ENCODE results near the gene S100A12. TPM values are rescaled to one million over a fixed set of nuclear protein-coding genes. Genes with fewer than 3 reads are reported as not detected.

The S100A12 gene
- total RNA-seq, 1 donor from 2014 or later, result not detected

DNA sequence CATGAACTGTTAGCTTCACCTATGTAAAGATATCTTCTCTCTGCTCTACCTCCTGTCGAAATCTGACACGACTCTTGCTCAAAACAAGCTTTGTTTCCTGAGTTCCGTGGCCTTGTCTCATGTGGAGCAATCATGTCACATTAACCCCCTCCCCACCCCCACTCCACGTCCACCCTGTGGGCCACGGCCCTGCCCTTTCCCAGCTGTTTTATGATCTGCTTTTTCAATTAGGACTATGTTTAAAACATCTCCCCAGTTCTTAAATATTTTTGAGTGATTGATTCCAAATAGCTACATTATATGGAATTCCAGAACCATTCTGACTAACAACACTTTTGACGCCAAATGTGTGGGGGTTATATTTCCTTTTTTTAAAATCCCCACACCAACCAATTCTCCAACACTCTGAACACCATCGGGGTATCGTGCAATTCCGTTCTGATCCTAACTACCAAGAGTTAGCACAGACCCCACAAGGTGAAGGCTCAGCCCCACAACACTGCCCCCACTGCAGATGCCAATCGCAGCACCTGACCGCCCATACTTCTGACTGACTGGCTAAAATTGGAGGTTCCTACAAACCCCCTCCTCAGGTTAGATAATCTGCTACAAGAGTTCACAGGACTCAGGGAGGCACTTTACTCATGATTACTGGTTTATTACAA, 28.1 kb upstream of the S100A12 start:
- Mint-ChIP-seq H3K36me3 (ENCODE audit: low read depth) (no peaks in the 10 kb centered on the region), H3K4me3 (no peak overlapping the region), H3K27ac (no peak overlapping the region), H3K9me3 (peaks cover 3% of the 10 kb centered on the region), H3K27me3 (ENCODE audit: insufficient read depth) (peaks cover 19% of the 10 kb centered on the region), H3K4me1 (ENCODE audit: low read depth) (no peaks in the 10 kb centered on the region)
- intact Hi-C loops (cut with micrococcal nuclease), result loop anchor here (1.0 kb wide), 1 partner anchor 51 kb away; no protein-coding TSS in a partner anchor
- DNase-seq (ENCODE audit: low spot score), result no peak

DNA sequence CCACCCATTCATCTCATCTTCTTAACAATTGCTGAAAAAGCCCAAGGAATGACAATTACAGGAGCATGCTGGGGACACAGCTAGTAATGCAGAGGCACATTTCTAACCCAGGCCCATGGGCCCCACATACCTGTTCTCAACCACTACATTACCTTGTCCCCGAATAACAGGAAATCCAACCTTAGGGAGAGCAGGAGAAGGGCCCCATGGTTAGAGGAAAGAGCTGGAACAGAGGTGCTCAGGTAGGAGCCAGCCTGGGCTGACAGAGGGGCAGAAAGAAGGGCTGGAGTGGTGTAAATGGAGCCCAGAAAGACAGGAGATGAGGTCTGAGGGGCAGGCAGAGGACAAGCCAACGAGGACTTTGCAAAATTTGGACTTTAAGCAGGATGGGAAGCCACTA, 26.8 kb upstream of the S100A12 start:
- intact Hi-C loops (cut with micrococcal nuclease), result no loop called here
- H3K36me3 Mint-ChIP-seq (ENCODE audit: low read depth), result no peaks in the 10 kb centered on the region
- H3K27me3 Mint-ChIP-seq (ENCODE audit: insufficient read depth), result peaks cover 16% of the 10 kb centered on the region
- peaks cover 3% of the 10 kb centered on the region for H3K9me3 Mint-ChIP-seq
- no peak overlapping the region for H3K4me3 Mint-ChIP-seq
- no peak overlapping the region for H3K27ac Mint-ChIP-seq
- no peak for DNase-seq (ENCODE audit: low spot score)
- no peaks in the 10 kb centered on the region for H3K4me1 Mint-ChIP-seq (ENCODE audit: low read depth)

DNA sequence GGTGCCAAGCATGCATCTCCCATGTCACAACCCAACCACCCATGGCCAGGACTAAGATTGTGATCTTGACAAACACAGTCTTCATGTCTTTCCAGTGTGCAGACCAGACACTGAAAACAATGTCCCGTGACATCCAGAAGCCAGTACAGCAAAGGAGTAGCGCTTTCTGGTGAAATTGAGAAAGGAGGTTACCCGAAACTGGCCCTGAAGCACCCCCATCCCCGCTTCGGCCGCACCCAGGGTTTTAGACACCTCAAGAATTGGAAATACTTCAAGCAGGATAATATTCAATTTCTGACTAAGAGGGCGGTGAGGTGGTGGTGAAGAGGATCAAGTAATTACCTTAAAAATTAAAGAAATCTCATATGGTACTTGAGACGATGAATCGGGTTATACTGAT, 26.0 kb upstream of the S100A12 start:
- peaks cover 14% of the 10 kb centered on the region for H3K27me3 Mint-ChIP-seq (ENCODE audit: insufficient read depth)
- H3K36me3 Mint-ChIP-seq (ENCODE audit: low read depth), result no peaks in the 10 kb centered on the region
- intact Hi-C loops (cut with micrococcal nuclease), result no loop called here
- H3K9me3 Mint-ChIP-seq, result peaks cover 3% of the 10 kb centered on the region
- no peak overlapping the region for H3K27ac Mint-ChIP-seq
- H3K4me3 Mint-ChIP-seq, result no peak overlapping the region
- no peak for DNase-seq (ENCODE audit: low spot score)
- H3K4me1 Mint-ChIP-seq (ENCODE audit: low read depth), result no peaks in the 10 kb centered on the region

DNA sequence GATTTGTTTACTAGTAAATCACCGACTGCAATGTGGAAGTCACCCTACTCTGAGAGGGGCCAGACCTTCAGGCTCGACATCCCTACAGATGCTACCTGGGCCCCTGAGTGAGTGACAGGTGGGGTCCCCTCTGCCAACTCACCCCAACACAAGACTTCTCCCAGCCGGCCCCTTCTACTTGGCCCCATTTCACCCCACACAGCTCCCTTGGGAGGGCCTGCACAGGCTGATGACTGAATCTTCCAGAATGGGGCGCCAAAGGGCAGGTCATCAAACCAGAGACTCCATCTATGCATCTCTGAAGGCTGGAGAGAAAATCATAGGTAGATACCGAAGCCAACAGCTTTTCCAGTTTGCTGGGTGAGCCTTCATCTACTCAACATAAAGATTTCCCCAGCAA, 24.8 kb upstream of the S100A12 start:
- H3K27ac Mint-ChIP-seq, result no peak overlapping the region
- intact Hi-C loops (cut with micrococcal nuclease), result no loop called here
- peaks cover 3% of the 10 kb centered on the region for H3K9me3 Mint-ChIP-seq
- H3K36me3 Mint-ChIP-seq (ENCODE audit: low read depth), result no peaks in the 10 kb centered on the region
- H3K4me3 Mint-ChIP-seq, result no peak overlapping the region
- no peaks in the 10 kb centered on the region for H3K4me1 Mint-ChIP-seq (ENCODE audit: low read depth)
- peaks cover 14% of the 10 kb centered on the region for H3K27me3 Mint-ChIP-seq (ENCODE audit: insufficient read depth)
- DNase-seq (ENCODE audit: low spot score), result no peak

DNA sequence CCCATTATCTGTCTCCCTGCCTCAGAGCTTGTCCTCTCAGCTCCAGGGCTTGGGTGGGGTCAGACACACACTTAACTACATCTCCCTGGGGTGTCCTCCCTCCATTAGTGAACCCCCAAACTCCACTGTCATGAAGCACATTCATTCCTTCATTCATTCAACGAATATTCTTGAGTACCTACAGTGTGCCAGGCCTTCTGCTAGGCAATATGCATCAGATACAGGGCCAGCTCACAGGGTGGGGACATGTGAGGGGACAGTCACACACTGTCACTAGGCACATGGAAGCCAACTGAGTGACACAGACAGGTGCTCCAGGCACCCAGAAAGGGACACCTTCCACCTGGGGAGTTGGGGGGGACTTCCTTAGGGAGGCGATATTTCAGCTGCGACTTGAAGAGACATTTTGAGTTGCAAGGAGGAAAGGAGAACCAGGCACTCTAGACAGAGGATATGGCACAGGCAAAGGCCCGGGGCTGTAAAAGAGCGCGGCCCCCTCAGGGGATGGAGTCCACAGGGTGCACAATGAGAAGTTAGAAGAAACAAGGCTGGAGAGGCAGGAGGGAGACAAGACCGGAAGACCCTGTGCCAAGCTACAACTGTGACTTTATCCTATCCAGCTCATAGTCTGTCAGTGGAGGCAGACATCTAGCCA, 24.1 kb upstream of the S100A12 start:
- Mint-ChIP-seq H3K27me3 (ENCODE audit: insufficient read depth) (peaks cover 16% of the 10 kb centered on the region), H3K27ac (no peak overlapping the region), H3K9me3 (peaks cover under 1% of the 10 kb centered on the region), H3K4me3 (no peak overlapping the region), H3K4me1 (ENCODE audit: low read depth) (no peaks in the 10 kb centered on the region), H3K36me3 (ENCODE audit: low read depth) (no peaks in the 10 kb centered on the region)
- DNase-seq (ENCODE audit: low spot score), result no peak
- intact Hi-C loops (cut with micrococcal nuclease), result no loop called here

DNA sequence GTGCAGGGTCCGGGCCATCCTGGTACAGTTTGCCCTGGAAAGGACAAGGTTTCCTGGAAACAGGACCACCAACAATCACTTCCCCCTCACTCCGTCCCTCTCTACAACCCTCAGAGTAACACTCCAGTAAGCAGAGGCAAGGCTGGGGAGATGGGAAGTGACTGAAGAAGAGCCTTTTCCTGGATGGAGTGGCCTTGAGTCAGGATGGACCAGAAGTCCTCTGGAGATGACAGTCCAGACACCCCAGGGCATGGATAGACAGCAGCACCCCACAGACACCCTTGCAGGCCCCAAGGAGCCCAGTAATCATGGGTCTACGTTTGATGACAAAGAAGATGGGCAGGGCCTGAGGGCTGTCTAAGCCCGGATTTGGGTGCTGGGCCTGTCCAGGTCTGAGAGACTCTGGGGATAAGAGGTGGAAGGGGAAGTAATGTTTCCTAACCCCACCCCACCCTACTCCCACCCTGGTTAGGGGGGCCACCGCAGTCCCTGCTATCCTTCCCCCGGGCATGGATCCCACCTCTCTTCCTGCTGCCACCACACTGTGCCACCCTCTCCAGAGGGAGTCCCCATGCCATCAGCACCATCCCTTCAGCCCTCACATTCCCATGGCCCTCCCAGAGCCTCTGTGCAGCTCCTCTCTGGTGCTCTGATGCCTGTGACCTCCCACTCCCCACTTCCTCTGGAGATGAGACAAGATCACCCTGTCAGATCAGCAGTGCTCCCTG, 22.7 kb upstream of the S100A12 start:
- Mint-ChIP-seq H3K9me3 (no peaks in the 10 kb centered on the region), H3K27me3 (ENCODE audit: insufficient read depth) (peaks cover 16% of the 10 kb centered on the region), H3K4me1 (ENCODE audit: low read depth) (no peaks in the 10 kb centered on the region), H3K27ac (no peak overlapping the region), H3K36me3 (ENCODE audit: low read depth) (no peaks in the 10 kb centered on the region), H3K4me3 (no peak overlapping the region)
- intact Hi-C loops (cut with micrococcal nuclease), result no loop called here
- DNase-seq (ENCODE audit: low spot score), result no peak

DNA sequence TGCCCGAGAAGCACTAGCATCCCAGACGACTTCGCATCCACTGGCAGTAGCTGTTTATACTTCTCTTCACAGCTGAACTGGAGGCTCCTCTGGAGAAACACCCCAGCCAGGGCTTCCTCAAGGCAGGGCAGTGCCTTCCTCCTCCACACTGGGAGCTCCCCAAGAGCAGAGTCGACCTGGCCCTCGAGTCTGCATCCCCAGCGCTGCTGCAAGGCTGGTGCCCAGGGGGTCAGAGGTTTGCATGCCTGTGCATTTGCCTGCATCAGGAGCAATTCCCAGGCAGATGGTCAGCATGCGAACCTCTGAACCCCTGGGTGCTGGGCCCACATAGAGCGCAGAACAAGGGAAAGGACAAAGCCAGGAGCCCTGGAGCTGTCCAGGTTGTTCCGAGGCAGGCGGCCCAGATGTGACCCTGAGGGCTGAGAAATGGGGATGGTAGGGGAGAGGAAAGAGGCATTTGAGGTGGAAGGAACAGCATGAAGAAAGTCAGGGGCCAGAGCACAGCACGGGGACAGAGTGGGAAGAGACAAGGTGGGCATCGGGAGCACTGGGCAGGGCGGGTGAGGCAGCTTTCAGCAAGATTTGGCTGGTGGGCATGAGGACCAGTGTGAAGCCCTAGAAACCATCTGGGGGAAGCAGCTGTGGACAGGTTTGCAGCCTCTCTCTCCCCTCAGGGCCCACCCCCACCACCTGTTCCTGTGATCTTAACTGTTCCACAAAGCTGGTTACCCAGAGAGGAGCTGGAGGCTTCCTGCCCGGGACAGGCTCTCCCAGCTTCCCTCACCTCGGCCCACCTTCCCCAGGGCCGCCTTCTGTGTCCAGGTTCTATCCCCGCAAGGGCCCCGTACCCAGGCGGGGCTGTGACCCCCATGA, 21.9 kb upstream of the S100A12 start:
- peaks cover 16% of the 10 kb centered on the region for H3K27me3 Mint-ChIP-seq (ENCODE audit: insufficient read depth)
- H3K27ac Mint-ChIP-seq, result no peak overlapping the region
- H3K9me3 Mint-ChIP-seq, result no peaks in the 10 kb centered on the region
- no peaks in the 10 kb centered on the region for H3K36me3 Mint-ChIP-seq (ENCODE audit: low read depth)
- intact Hi-C loops (cut with micrococcal nuclease), result no loop called here
- H3K4me3 Mint-ChIP-seq, result no peak overlapping the region
- DNase-seq (ENCODE audit: low spot score), result no peak
- H3K4me1 Mint-ChIP-seq (ENCODE audit: low read depth), result no peaks in the 10 kb centered on the region

DNA sequence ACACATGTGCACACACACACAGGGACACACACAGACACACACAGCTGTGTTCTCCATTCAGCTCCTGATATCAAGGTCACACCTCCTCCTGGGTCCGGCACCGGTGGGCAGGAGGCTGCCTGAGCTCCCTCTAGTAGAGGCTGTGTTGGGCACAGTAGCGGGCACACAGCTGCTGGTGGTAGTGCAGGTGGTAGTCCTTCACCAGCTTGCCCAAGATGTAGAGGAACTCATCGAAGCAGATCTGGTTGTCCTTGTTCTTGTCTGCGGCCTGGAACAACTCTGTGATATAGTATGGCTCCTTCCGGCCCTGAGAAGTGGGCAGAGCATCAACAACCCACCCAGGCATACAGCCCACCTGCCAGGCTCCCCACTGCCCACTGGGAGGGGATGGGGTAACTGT, 21.0 kb upstream of the S100A12 start:
- Mint-ChIP-seq H3K4me3 (no peak overlapping the region), H3K36me3 (ENCODE audit: low read depth) (no peaks in the 10 kb centered on the region), H3K4me1 (ENCODE audit: low read depth) (no peaks in the 10 kb centered on the region), H3K9me3 (no peaks in the 10 kb centered on the region), H3K27me3 (ENCODE audit: insufficient read depth) (peaks cover 18% of the 10 kb centered on the region), H3K27ac (no peak overlapping the region)
- intact Hi-C loops (cut with micrococcal nuclease), result no loop called here
- no peak for DNase-seq (ENCODE audit: low spot score)

DNA sequence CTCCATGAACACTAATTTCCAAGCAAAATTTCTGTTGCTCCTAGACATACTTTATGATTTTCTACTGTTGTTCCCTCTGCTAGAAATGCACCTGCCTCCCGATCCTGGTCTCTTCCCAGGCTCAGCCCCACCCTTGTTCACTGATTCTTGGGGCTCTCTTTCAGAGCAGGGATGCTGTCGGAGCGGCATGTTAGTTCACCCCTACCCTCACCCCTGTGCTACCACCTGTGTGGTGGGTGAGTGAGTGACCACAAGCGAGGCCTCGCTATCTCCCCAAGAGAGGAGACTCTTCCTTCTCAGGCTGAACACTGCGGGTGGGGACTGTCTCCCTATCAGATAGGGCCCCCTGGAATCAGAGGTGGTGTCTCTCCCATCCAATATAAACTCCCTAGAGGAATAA, 20.4 kb upstream of the S100A12 start:
- no peaks in the 10 kb centered on the region for H3K4me1 Mint-ChIP-seq (ENCODE audit: low read depth)
- intact Hi-C loops (cut with micrococcal nuclease), result no loop called here
- peaks cover 18% of the 10 kb centered on the region for H3K27me3 Mint-ChIP-seq (ENCODE audit: insufficient read depth)
- no peaks in the 10 kb centered on the region for H3K9me3 Mint-ChIP-seq
- no peaks in the 10 kb centered on the region for H3K36me3 Mint-ChIP-seq (ENCODE audit: low read depth)
- no peak overlapping the region for H3K4me3 Mint-ChIP-seq
- H3K27ac Mint-ChIP-seq, result no peak overlapping the region
- DNase-seq (ENCODE audit: low spot score), result no peak

DNA sequence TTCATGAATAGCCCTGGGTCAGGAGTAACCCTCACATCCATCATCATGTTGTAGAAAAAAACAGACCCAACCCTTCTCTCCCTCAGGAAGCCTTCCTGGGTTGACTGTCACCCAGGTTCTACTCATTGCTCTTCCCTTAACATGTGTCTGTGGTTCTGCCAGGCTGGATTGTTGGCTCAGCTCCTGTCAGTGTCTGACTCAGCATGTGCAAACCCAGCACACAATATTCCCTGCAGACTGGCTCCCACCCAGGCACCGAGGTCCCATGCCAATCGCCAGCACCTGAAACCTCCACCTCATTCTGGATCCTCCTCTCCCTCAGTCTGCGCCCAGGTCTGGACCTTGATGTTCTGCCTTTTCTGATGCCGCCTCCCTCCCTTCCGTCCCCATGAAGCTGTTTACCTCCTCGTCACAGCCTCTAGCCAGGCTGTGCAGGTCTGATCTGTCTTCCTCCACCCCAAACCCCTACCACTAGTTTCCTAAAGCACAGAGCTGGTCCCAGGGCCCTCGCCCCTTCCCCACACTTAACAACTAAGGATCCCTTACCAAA, 19.8 kb upstream of the S100A12 start:
- Mint-ChIP-seq H3K4me1 (ENCODE audit: low read depth) (no peaks in the 10 kb centered on the region), H3K27me3 (ENCODE audit: insufficient read depth) (peaks cover 18% of the 10 kb centered on the region), H3K27ac (no peak overlapping the region), H3K9me3 (no peaks in the 10 kb centered on the region), H3K4me3 (no peak overlapping the region), H3K36me3 (ENCODE audit: low read depth) (no peaks in the 10 kb centered on the region)
- DNase-seq (ENCODE audit: low spot score), result no peak
- intact Hi-C loops (cut with micrococcal nuclease), result no loop called here

DNA sequence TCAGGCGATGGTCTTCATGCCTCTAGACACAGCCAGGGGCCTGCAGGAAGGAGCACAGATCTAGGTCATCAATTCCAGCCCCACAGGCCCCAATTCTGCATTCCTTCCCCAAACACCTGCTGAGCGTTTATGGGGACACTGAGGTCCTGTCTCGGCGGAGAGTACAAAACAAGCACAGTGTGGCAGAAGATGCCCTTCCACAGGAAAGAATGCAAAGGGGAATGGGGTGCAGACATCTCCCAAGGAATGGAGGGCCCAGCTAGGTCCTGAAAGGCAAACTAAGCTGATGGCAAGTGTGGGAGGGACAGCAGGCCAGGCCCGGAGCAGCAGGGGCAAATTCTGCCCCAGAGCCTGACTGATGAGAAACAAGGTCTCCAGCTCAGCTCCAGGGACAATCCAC, 19.0 kb upstream of the S100A12 start:
- Mint-ChIP-seq H3K4me1 (ENCODE audit: low read depth) (no peaks in the 10 kb centered on the region), H3K27ac (no peak overlapping the region), H3K9me3 (no peaks in the 10 kb centered on the region), H3K27me3 (ENCODE audit: insufficient read depth) (peaks cover 17% of the 10 kb centered on the region), H3K36me3 (ENCODE audit: low read depth) (no peaks in the 10 kb centered on the region), H3K4me3 (no peak overlapping the region)
- DNase-seq (ENCODE audit: low spot score), result no peak
- intact Hi-C loops (cut with micrococcal nuclease), result no loop called here

DNA sequence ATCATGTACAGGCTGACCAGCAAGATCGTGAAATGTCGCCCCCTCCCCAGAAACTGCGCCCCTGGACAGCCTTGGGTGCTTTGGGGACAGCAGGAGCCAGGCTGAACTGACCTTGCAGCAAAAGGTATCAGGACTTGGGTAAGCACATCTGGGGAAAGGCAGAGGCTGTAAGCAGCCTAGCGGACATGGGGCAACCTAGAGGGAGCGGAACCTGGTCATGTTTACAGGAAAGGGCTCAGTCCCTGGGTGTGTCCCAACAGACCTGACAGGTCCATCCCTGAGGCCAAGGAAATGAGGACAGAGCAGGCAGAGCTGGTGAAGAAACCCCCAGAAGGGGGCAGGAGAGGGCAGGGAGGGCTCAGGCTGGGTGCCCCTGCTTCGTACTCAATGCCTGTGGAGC, 18.5 kb upstream of the S100A12 start:
- Mint-ChIP-seq H3K27me3 (ENCODE audit: insufficient read depth) (peaks cover 16% of the 10 kb centered on the region), H3K27ac (no peak overlapping the region), H3K4me3 (no peak overlapping the region), H3K9me3 (no peaks in the 10 kb centered on the region), H3K36me3 (ENCODE audit: low read depth) (no peaks in the 10 kb centered on the region), H3K4me1 (ENCODE audit: low read depth) (no peaks in the 10 kb centered on the region)
- intact Hi-C loops (cut with micrococcal nuclease), result no loop called here
- no peak for DNase-seq (ENCODE audit: low spot score)
